ENCODE data around the gene ACBD5. TPM values are rescaled to one million over a fixed set of nuclear protein-coding genes. Genes with fewer than 3 reads are reported as not detected.

The ACBD5 gene
- total RNA-seq, 1 experiment from 2014 or later: 16.8 TPM

DNA sequence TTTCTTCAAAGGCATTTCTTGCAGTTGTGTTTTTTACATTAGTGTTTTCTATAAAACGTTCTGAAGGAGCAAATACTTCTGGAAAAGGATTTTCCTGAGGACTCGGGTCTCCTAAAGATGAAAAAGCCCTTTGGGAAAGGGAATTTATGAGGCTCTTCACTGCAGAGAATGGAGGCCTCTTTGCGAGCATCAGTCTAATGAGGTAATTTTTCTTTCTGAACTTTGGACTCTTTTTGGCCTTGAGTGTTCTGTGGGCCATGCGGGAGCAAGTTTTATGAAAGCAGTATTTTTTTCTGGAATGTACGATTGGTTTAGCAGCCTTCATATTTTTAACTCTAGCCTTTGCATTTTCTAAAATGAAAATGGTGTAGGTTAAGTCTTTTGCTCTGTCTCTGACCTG lies 6.4 kb upstream of the ACBD5 start:
- no peak overlapping the region for H3K27ac ChIP-seq (ENCODE audit: low read depth, low read length, poor library complexity, severe bottlenecking)
- H3K4me1 ChIP-seq (ENCODE audit: insufficient read depth, low read length, poor library complexity, severe bottlenecking): peaks cover 8% of the 10 kb centered on the region
- no TSS peak for BruUV-seq (replicated peaks)
- DNase-seq (ENCODE audit: low spot score): no peak
- no peak overlapping the region for H3K4me3 ChIP-seq (ENCODE audit: low read depth, low read length, poor library complexity, severe bottlenecking)
- POLR2A ChIA-PET (ENCODE audit: low non-redundant PET): no interaction called here
- TF ChIP-seq EZH2 (IDR thresholded peaks at IDR 0.05; ENCODE audit: borderline replicate concordance, low read depth, low read length, poor library complexity, severe bottlenecking): no peak
- TF ChIP-seq, protein P1, sequence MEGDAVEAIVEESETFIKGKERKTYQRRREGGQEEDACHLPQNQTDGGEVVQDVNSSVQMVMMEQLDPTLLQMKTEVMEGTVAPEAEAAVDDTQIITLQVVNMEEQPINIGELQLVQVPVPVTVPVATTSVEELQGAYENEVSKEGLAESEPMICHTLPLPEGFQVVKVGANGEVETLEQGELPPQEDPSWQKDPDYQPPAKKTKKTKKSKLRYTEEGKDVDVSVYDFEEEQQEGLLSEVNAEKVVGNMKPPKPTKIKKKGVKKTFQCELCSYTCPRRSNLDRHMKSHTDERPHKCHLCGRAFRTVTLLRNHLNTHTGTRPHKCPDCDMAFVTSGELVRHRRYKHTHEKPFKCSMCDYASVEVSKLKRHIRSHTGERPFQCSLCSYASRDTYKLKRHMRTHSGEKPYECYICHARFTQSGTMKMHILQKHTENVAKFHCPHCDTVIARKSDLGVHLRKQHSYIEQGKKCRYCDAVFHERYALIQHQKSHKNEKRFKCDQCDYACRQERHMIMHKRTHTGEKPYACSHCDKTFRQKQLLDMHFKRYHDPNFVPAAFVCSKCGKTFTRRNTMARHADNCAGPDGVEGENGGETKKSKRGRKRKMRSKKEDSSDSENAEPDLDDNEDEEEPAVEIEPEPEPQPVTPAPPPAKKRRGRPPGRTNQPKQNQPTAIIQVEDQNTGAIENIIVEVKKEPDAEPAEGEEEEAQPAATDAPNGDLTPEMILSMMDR (conservative IDR thresholded peaks at IDR 0.05; ENCODE audit: low read depth, low read length): no peak
- no peaks in the 10 kb centered on the region for H3K36me3 ChIP-seq (ENCODE audit: insufficient read depth, low read length, poor library complexity, severe bottlenecking)
- CTCF ChIA-PET: no interaction called here
- H3K27me3 ChIP-seq (replicated peaks; ENCODE audit: insufficient read depth, low read depth, low read length, poor library complexity): no peaks in the 10 kb centered on the region
- intact Hi-C loops (cut with micrococcal nuclease; ENCODE audit: unreplicated experiment): no loop called here
- H3K9me3 ChIP-seq (ENCODE audit: low read depth, low read length, poor library complexity, severe bottlenecking): no peaks in the 10 kb centered on the region

- no peak for DNase-seq (ENCODE audit: low spot score)
- no peaks in the 10 kb centered on the region for H3K36me3 ChIP-seq (ENCODE audit: insufficient read depth, low read length, poor library complexity, severe bottlenecking)
- no TSS peak for BruUV-seq (replicated peaks)
- intact Hi-C loops (cut with micrococcal nuclease; ENCODE audit: unreplicated experiment): no loop called here
- POLR2A ChIA-PET (ENCODE audit: low non-redundant PET): no interaction called here
- no peak overlapping the region for H3K4me3 ChIP-seq (ENCODE audit: low read depth, low read length, poor library complexity, severe bottlenecking)
- H3K27ac ChIP-seq (ENCODE audit: low read depth, low read length, poor library complexity, severe bottlenecking): no peak overlapping the region
- H3K9me3 ChIP-seq (ENCODE audit: low read depth, low read length, poor library complexity, severe bottlenecking): no peaks in the 10 kb centered on the region
- CTCF ChIA-PET: no interaction called here
- no peaks in the 10 kb centered on the region for H3K27me3 ChIP-seq (replicated peaks; ENCODE audit: insufficient read depth, low read depth, low read length, poor library complexity)
- H3K4me1 ChIP-seq (ENCODE audit: insufficient read depth, low read length, poor library complexity, severe bottlenecking): peaks cover 15% of the 10 kb centered on the region
- no peak for TF ChIP-seq EZH2 (IDR thresholded peaks at IDR 0.05; ENCODE audit: borderline replicate concordance, low read depth, low read length, poor library complexity, severe bottlenecking)
- TF ChIP-seq, protein P1 (conservative IDR thresholded peaks at IDR 0.05; ENCODE audit: low read depth, low read length): no peak
Observed at GRCh38 chr10:27245836-27246235, 5.2 kb upstream of the ACBD5 start.

- no TSS peak for BruUV-seq (replicated peaks)
- no peak for TF ChIP-seq EZH2 (IDR thresholded peaks at IDR 0.05; ENCODE audit: borderline replicate concordance, low read depth, low read length, poor library complexity, severe bottlenecking)
- TF ChIP-seq, protein P1 (conservative IDR thresholded peaks at IDR 0.05; ENCODE audit: low read depth, low read length): no peak
- no peak overlapping the region for H3K27ac ChIP-seq (ENCODE audit: low read depth, low read length, poor library complexity, severe bottlenecking)
- intact Hi-C loops (cut with micrococcal nuclease; ENCODE audit: unreplicated experiment): no loop called here
- POLR2A ChIA-PET (ENCODE audit: low non-redundant PET): no interaction called here
- CTCF ChIA-PET: no interaction called here
- DNase-seq (ENCODE audit: low spot score): no peak
- H3K36me3 ChIP-seq (ENCODE audit: insufficient read depth, low read length, poor library complexity, severe bottlenecking): no peaks in the 10 kb centered on the region
- peaks cover 15% of the 10 kb centered on the region for H3K4me1 ChIP-seq (ENCODE audit: insufficient read depth, low read length, poor library complexity, severe bottlenecking)
- H3K4me3 ChIP-seq (ENCODE audit: low read depth, low read length, poor library complexity, severe bottlenecking): no peak overlapping the region
- no peaks in the 10 kb centered on the region for H3K9me3 ChIP-seq (ENCODE audit: low read depth, low read length, poor library complexity, severe bottlenecking)
- no peaks in the 10 kb centered on the region for H3K27me3 ChIP-seq (replicated peaks; ENCODE audit: insufficient read depth, low read depth, low read length, poor library complexity)
Observed at GRCh38 chr10:27244976-27245375, 4.4 kb upstream of the ACBD5 start.
